Measurements from ENCODE around the gene RAB11FIP4. TPM values are rescaled to one million over a fixed set of nuclear protein-coding genes. Genes with fewer than 3 reads are reported as not detected.

RAB11FIP4 gene
- total RNA-seq, 2 donors from 2014 or later = 0.68 to 3.7 TPM

- no peak overlapping the region for H3K27ac ChIP-seq
- no peak for DNase-seq (ENCODE audit: low spot score)
- peaks cover 8% of the 10 kb centered on the region for H3K27me3 ChIP-seq (replicated peaks; ENCODE audit: insufficient read depth)
- no peak for TF ChIP-seq CTCF (IDR thresholded peaks at IDR 0.05)
- no peak for ATAC-seq (ENCODE audit: insufficient number of reproducible peaks, low FRiP score, low read depth)
- H3K36me3 ChIP-seq = no peaks in the 10 kb centered on the region
- H3K4me3 ChIP-seq = no peak overlapping the region
- no peaks in the 10 kb centered on the region for H3K9me3 ChIP-seq
- H3K4me1 ChIP-seq (ENCODE audit: control insufficient read depth in 1 of 2, low read depth in 2 of 2) = peaks cover 0 to under 1% of the 10 kb centered on the region in 2 donors
Measured at GRCh38 chr17:31397256-31397939, 5.9 kb downstream of the RAB11FIP4 start.

- H3K27me3 ChIP-seq (replicated peaks; ENCODE audit: insufficient read depth) = peaks cover under 1% of the 10 kb centered on the region
- no peak for DNase-seq (ENCODE audit: low spot score)
- no peak for TF ChIP-seq CTCF (IDR thresholded peaks at IDR 0.05)
- H3K27ac ChIP-seq = no peak overlapping the region
- no peaks in the 10 kb centered on the region for H3K4me1 ChIP-seq (ENCODE audit: control insufficient read depth in 1 of 2, low read depth in 2 of 2)
- no peaks in the 10 kb centered on the region for H3K36me3 ChIP-seq
- H3K4me3 ChIP-seq = no peak overlapping the region
- no peaks in the 10 kb centered on the region for H3K9me3 ChIP-seq
- ATAC-seq (ENCODE audit: insufficient number of reproducible peaks, low FRiP score, low read depth) = no peak
Measured at GRCh38 chr17:31398381-31399311, 7.2 kb downstream of the RAB11FIP4 start.

- Histone ChIP-seq H3K9me3 (no peaks in the 10 kb centered on the region), H3K27ac (no peak overlapping the region), H3K4me3 (no peak overlapping the region), H3K27me3 (replicated peaks; ENCODE audit: insufficient read depth) (no peaks in the 10 kb centered on the region), H3K4me1 (ENCODE audit: control insufficient read depth in 1 of 2, low read depth in 2 of 2) (no peaks in the 10 kb centered on the region), H3K36me3 (no peaks in the 10 kb centered on the region)
- DNase-seq (ENCODE audit: low spot score) = no peak
- TF ChIP-seq CTCF (IDR thresholded peaks at IDR 0.05) = no peak
- no peak for ATAC-seq (ENCODE audit: insufficient number of reproducible peaks, low FRiP score, low read depth)
Measured at GRCh38 chr17:31400481-31400950, 9.0 kb downstream of the RAB11FIP4 start.

- no peak for DNase-seq (ENCODE audit: low spot score)
- Histone ChIP-seq H3K4me1 (ENCODE audit: control insufficient read depth in 1 of 2, low read depth in 2 of 2) (no peaks in the 10 kb centered on the region), H3K27me3 (replicated peaks; ENCODE audit: insufficient read depth) (no peaks in the 10 kb centered on the region), H3K9me3 (no peaks in the 10 kb centered on the region), H3K4me3 (no peak overlapping the region), H3K36me3 (no peaks in the 10 kb centered on the region), H3K27ac (no peak overlapping the region)
- TF ChIP-seq CTCF (IDR thresholded peaks at IDR 0.05) = no peak
- ATAC-seq (ENCODE audit: insufficient number of reproducible peaks, low FRiP score, low read depth) = no peak
Measured at GRCh38 chr17:31401456-31402254, 10.2 kb downstream of the RAB11FIP4 start.
